Activated T-helper 1 cell treated with anti-CD3 and anti-CD28 coated beads, Interleukin-2, amount 50 U/mL, for 16 hours (primary cell): ENCODE measurements around the gene C18orf63.
"Not testable (repeated sequence)": the region's sequence is repeated elsewhere in the genome, so short reads cannot be mapped to it uniquely, and the experiment has no call there.

Source experiments
- DNase-seq, 2 donors: peaks; one replicate each; pipeline ENCODE4 v3.0.0-alpha.2; 2020; ENCODE audit warnings: low read depth in 1 of 2, low spot score in 1 of 2

The C18orf63 gene

DNA sequence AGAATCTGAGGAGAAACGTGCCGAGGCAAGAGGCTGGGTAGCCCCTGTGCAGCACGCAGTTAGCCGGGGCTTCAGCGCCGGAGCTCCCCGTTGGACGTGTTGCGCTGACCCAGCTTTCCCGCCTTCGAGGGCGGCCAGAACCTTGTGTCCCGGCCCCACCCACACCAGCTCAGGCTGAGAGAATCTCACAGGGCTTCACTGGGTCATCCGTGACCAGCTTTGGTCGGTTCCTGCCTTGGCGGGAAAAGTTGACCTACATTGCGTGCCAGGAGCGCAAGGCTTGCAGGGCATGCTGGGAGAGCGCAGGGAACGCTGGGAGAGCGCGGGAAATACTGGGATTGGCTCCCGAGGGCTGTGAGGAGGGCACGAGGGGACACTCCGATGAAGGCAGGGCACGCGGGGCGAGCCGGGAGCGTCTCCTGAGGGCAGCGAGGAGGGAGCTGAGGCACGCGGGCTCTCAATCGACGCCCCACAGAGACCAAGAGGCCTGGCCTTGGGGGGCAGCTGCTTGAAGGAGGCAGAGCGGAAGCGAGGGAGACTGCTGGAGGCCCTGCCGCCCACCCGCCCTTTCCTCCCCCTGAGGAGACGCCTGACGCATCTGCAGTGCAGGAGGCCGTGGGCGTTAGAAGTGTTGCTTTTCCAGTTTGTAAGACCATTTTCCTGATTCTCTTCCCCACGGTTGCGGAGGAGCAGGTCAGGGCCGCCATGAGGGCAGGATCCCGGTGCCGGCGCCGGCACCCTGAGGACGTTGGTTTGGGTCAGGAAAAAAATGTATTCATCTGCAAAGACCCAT, at the start of gene C18orf63:
Gene C18orf63, plus strand, starts transcription at position 376 of the 793 bp plus-strand sequence. CDS start 2,027 bp downstream, outside the sequence.
- DNase-seq: no peak

GRCh38 chr18:74266161-74266560, 49.5 kb upstream of the C18orf63 start:
- DNase-seq: no peak

- DNase-seq: no peak
These were observed 47.5 kb upstream of the C18orf63 start for GRCh38 chr18:74268175-74268574.

- no peak for DNase-seq
These were observed 46.6 kb upstream of the C18orf63 start for GRCh38 chr18:74268933-74269620.

DNA sequence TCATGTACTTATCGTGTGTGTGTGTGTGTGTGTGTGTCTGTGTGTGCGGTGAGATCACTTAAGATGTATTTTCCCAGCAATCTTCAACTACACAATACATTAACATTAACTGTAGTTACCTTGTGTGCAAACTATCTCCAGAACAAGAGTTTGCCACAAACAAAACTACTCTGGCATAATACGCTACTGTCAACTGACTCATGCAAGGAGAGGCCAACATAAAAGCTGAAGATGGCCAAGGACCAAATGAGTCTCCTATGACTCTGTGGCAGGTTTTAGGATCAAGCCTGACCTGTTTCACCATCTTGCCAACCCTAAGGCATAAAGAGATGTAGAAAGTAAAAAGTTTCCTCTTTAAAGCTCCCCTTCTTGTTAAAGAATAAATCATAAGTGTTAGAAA, 44.0 kb upstream of the C18orf63 start:
- DNase-seq: no peak

DNA sequence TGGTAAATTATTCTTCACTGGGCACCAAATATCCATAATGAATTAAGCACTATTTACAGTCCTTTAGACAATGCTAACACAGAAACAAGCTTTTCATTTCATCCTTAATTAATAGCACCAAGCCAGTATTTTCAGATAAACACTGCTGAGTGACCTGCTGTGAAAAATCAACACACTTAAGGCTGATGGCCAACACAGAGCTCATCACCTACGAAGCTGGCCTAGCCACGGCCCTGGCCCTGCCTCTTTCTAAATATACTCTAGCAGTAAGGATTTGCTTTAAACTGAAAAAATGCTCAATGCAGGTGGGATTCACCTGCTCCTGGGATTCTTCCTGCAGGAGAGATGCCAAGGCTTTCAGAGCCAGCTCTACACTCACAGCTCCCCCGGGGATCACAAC, 42.2 kb upstream of the C18orf63 start:
- no peak for DNase-seq

- DNase-seq: no peak
These were observed 40.9 kb upstream of the C18orf63 start for GRCh38 chr18:74274700-74275099.

DNA sequence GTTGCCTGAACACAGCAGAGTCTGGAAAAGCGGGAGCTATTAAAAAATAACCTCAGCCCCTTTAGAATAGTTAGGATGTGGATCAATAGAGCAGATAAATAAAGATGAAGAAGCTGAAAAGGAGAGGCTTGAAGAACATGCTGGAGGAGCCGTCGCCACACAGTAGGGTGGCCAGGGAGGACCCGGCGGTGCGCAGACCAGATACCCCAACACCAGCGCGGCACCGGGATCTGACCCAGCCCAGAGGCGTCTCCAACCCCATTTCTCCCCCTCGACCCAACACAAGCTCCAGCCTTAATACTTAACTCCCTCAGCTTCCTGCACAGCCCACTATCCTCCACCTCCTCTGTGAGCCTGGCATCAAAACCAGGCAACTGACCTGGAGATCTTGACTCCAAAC, 39.9 kb upstream of the C18orf63 start:
- no peak for DNase-seq

DNA sequence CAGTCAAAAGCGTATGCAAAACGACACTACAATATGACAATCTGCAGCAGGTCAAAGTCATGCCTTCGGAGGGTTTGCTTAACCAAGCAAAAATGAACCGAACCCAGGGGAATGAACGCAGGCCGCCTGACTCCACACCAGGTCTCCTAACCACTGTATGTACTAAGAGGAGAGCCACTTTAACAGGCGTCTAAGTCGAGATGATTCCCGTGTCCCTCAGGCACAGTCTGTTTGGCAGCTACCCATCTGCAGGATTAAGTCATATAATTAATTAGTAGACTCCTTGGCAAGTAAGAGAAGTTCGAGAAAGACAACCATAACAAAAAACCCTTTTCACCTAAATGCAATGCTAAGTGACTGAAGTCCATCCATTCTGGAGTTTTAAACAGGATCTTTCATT, 39.0 kb upstream of the C18orf63 start:
- DNase-seq: no peak

GRCh38 chr18:74277296-74277695, 38.3 kb upstream of the C18orf63 start:
- DNase-seq: no peak

DNA sequence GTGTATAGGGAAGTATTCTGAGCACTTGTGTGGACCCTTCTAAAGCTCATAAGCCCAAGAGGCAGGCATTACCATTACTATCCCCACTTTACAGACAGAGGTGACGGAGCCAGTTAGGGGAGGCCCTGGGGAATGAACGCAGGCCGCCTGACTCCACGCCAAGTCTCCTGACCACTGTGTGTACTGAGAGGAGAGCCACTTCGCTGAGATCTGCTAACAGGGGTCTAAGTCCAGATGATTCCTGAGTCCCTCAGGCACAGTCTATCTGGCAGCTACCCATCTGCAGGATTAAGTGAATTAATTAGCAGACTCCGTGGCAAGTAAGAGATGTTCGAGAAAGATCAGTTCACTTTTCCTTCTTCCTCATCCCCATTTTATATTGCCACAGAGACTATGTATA, 37.6 kb upstream of the C18orf63 start:
- DNase-seq: no peak

GRCh38 chr18:74278983-74279382, 36.7 kb upstream of the C18orf63 start:
- no peak for DNase-seq

- no peak for DNase-seq
These were observed 34.3 kb upstream of the C18orf63 start for GRCh38 chr18:74281011-74281979.

DNA sequence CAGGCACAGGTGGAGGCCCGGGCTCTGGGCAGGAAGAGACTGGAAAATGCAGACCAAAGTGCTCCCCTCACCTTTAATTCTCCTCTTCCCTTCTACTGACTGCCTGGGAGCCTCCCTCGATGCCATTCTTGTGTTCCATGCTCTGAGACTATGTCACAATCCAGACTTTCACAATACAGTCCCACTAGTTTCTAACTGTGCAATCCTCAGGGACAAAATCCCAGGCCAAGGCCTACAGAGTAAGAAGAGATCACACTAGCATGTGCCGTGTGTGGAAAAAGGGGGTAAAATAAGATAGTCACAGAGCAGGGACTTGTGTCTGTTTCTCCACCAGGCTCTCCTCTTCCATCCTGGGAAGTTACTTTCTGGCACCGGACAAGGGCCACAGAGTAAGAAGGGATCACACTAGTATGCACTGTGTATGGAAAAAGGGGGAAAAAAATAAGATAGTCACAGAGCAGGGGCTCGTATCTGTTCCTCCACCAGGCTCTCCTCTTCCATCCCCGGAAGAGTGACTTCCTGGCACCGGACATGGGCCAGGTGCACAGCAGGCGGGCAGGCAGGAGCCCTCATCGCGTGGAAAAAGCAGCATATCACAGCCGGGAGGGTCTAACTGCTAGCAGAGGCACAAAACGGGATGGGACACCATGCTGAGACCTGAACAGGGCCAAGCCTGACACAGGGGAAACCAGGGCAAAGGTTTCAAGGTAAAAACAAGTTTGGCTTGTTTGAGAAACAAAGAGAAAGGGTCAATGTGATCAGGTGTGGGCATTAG, 33.5 kb upstream of the C18orf63 start:
- DNase-seq: no peak

DNA sequence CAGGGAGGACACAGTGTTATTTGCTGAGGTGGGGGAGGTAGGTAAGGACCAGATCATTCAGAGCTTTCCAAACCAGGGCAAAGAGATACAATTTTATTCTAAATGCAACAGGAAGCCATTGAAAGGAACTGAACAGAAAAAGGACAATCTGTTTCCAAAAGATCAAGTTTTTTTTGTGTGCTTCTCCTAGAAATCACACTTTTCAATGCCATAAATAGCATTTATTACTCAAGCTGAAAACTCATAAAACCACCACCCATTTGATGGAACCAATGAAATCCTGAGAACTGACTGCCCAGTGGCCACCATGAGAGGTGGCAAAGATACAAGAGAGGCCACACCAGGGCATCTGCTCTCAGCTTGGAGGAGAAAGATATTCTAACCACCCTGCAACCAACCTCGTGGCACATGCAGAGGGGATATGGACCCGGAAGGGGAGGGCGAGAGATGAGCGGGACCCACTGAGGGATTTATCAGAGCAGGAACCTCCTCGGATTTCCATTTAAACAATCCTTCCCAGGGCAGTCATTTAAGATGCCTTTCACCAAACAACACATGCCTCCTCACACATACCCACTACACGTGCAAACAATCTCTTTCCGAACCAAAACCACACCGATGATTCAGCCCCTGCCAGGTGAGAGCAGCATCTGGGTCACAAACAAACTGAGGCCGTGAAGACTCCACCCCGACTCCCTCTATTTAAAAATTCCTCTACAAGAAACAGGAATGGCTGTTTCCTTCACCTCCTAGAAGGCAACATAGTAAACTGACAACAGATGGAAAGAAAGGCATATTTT, 32.7 kb upstream of the C18orf63 start:
- no peak for DNase-seq

DNA sequence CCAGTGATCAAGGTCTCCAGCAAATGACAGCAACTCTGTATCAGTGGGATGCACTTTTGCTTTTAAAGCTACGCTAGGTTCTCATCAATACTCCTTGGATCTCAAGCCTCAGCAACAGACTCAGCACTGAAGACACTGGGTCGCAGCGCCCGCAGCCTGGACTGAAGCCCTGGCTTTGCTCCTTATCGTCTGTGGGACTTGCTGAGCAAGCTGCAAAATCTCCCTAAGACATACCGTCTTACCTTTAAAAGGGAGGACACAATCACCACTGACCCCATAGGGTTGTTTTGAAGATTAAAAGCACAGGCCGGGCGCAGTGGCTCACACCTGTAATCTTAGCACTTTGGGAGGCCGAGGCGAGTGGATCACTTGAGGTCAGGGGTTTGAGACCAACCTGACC, 32.0 kb upstream of the C18orf63 start:
- no peak for DNase-seq

DNA sequence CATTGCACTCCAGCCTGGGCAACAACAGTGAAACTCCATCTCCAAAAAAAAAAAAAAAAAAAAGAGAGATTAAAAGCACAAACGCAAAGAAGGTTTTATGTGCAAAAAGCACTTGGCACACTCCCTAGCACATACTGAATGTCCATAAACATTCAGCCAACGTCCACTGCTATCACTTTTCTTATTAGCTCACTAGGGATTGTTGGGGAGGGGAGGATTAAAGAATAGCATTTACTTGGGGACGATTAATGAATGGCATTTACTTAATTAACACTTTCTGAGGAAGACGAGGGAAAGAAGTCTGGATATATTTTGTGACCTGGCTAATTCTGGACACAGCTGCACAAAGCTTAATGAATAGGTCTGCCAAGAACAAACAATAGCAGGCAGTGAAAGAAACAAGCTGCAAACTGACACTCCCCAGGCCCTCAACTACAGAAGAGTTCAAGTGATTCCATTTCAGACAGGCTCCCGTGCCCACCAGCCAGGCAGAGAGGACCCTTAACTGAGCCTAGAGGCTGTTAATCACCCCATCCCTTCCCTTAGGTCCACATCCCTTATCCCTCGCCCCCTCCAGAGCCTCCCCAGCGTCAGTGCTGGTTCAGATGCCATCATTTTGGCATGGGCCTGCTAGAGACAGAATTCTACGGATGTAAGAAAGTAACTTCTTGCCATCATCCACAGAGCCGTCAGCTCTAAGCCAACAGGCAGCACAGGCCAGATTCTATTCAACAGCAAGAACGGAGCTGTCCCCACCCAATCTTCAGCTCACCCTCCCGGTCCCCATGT, 31.3 kb upstream of the C18orf63 start:
- DNase-seq: no peak

- DNase-seq: no peak
These were observed 30.7 kb upstream of the C18orf63 start for GRCh38 chr18:74284980-74285355.

DNA sequence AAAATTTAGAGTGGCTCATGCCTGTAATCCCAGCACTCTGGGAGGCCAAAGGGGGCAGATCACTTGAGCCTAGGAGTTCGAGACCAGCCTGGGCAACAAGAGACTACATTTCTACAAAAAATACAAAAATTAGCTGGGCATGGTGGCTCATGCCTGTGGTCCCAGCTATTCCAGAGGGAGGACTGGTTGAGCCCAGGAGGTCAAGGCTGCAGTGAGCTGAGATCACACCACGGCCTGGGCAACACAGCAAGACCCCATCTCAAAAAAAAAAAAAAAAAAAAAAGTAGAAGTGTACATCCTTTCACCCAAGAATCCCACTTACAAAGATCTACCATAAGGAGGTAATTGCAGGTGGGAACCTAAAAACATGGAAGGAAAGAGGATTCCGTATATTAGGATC, 30.1 kb upstream of the C18orf63 start:
- DNase-seq: not testable (repeated sequence)
